HG03342 (cell line): ENCODE results near the gene BDH1.
"Not testable (repeated sequence)": the region's sequence is repeated elsewhere in the genome, so short reads cannot be mapped to it uniquely, and the experiment has no call there.

Source experiments
- ATAC-seq: cut with Tn5 transposase; IDR thresholded peaks from one replicate; pipeline ENCODE4 v1.9.1; 2021; ENCODE audit warnings: mild to moderate bottlenecking, moderate library complexity; ENCODE audit not compliant: unreplicated experiment

BDH1 gene

DNA sequence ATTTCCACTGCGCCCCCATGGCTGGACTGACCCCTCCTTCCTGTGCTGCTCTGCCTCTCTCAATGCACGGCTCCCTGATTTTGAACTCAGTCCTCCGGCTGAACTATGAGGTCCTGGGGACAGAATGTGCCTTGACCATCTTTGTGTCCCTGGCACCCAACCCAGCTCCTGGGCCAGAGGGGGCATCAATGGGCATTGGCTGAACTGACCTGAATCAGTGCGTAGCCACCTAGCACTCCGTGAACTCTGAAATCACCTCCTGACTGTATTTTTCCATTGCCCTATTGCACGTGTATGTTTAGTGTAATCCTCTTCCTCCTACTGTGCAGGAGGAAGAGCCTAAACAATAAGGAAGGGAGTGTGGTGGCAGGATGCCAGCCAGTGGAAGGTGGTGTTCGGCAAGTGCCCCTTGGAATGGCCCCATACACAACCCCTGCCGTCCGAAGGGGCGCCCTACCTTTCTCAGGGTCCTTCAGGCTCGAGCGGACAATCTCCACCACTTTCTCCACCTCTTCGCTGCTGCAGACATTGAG lies 33.5 kb downstream of the BDH1 start:
- no peak for ATAC-seq

DNA sequence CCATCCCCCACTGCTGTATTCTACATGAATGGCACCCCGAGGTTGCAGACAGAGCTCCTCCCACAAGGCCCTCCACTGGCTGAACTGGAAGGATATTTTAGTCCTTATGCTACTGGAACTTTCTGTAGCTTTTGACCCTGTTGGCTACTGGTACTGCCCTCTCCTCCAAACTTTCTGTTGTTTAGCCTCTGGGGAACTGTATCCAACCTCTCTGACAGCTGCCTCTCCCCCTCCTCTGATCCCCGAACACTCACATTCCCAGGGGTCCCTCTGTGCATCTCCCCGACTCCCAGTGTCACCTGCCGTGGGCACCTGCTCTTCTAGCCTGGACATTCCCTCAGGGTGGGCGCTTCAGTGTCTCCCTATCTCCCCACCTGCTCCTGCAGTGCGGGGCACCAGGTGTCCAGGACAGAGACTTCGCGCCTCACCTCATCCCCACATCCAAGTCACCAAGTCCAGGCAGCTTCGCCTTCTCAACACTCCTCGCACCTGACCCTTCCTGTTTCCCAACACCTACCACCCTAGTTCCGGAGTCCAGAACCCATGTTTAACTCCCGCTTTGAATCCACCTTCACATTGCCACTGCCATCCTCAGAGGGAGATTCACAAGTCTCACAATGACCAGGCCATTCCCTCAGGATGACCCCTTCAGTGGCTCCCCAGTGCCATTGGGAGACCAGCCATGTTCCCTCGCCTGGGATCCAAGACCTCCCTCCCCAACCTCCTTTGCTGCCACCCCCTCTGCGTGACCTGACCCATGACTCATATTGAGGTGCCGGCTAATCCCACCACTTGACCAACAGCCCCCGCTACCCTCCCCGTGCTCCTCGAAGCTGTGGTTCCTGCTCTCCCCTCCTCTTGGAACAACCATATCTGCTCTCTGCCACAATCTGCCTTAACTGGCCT lies 34.2 kb downstream of the BDH1 start:
- no peak for ATAC-seq

DNA sequence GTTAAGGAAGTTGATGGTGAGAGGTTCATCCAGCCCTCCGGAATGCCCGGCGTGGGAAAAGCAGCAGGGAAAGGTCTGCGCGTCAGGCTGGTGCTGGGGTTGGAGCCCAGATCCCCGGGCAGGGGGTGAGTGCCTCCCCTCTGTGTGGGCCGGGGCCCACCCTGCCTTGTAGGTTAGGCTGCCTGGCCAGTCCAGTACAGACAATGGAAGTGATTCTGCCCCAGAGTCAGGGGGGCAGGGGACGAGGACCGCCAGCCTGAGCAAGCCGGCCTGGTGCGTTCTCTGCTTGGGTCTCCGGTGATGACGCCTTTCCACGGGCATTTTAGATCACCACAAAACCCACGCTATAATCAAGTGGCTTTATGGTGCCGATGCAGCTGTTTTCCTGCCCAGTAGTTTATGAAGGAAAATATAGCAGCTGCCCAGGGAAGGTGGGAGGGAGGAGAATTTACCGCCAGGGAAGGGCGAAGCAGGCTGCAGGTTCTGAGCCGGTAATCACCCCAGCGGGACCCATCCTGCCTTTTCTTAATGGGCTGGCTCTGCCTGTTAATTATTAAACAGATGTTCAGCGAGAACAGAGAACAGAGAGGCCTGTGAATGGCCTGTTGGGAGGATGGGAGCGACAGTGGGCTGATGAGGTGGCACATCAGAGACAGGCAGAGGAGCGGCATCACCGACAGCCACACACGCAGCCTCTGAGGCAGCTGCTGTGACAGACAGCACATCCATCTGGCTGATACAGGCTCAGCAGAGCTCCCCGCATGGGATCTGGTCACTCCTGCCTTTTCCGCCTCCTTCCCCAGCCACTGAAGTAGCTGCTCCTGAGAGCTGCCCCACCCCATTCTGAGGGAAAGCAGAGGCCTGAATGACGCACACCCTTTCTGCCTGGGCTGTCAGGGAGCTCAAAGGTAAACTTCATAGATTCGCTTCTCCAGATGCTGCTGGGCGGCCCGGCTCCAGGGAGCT lies 35.2 kb downstream of the BDH1 start:
- no peak for ATAC-seq

DNA sequence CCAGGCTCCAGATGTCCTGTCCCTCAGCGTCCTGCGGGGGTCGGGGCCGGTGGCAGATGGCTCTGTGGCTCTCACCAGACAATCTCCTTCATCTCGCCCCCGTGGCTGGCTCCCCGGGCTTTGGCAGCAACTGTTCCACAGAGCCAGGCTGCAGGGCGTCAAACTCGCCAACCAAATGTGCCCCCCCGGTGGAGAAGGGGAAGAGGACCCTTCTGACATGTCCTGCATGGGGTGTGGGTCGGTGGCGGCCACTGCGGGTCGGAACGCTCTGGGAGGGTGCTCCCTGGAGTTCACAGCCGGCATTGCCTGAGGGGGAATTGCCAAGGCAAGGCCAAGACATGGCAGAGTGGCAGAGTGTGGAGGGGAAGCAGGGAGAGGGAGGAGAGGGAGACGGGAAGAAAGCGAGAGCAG lies 36.0 kb downstream of the BDH1 start:
- ATAC-seq: no peak

- no peak for ATAC-seq
Measured at GRCh38 chr3:197518881-197519421, 36.8 kb downstream of the BDH1 start.

GRCh38 chr3:197517922-197518683 lies 37.7 kb downstream of the BDH1 start:
- not testable (repeated sequence) for ATAC-seq

- ATAC-seq: not testable (repeated sequence)
Measured at GRCh38 chr3:197516890-197517606, 38.7 kb downstream of the BDH1 start.

- no peak for ATAC-seq
Measured at GRCh38 chr3:197516517-197516889, 39.3 kb downstream of the BDH1 start.

- ATAC-seq: no peak
Measured at GRCh38 chr3:197514786-197515355, 40.9 kb downstream of the BDH1 start.

DNA sequence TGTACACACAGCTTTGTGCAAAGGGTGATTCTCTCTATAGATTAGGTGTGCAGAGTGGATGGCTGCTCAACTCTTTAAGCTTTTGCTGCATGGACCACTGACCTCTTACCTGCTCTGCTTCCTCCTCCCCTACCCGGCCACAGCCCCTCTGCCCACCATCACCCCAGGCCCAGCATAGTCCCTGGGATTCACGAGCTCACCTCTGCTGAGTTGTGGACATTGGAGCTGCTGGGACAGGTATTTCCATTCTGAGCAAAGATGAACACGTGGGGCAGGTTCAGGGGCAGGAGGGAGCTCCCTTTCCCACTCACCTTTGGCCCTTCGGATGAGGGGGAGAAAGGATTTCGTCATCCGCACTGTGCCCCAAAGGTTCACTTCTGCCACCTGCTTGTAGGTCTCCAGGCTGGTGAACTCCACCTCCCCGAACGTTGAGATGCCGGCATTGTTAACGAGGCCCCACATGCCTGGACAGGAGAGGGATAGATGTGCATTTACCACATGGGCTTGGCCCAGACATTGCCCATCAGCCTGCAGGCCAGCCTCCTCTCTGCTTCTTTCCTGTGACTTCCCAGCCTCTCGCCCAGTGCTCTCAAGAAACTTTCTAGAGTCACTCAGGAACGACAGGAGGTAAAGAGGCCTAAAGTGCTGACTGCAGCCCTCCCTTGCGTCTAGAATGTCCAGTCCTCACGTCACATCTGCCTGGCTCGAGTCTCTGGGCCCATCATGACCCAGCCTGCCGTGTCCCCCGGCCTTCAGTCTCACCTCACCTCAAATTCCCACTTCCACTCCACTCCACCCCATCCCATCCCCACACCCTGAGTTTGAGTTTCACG lies 41.6 kb downstream of the BDH1 start:
- ATAC-seq: no peak

DNA sequence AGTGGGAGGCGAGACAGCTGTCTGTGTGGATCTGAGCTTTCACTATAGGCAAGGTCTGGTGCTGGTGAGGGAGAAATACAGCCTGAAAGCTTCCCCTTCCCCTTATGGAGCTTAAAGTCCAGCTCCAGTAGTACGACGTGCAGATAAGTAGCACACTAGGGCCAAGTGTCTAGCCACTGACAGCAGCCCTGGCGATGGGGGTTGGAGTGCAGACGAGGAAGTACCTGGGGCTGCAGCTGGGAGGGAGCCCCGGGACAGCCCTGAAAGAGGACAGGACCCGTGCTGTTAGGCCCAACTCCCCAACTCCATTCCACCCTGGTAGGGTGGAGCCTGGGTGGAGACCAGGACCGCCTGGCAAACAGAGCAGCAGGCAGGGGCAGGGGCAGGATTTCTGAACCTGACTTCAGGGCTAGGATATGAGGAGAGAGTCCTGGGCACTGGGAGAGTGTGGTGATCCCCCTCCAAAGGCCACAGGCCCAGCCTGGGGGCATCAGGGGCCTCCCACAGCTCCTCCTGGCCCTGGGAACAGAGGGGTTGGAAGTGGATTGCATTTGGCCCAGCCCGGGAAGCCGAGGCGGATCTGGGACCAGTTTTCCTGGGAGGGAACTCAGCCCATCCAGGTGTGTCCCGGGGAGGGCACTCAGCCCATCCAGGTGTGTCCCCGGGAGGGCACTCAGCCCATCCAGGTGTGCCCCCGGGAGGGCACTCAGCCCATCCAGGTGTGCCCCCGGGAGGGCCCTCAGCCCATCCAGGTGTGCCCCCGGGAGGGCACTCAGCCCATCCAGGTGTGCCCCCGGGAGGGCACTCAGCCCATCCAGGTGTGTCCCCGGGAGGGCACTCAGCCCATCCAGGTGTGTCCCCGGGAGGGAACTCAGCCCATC lies 42.8 kb downstream of the BDH1 start:
- no peak for ATAC-seq

DNA sequence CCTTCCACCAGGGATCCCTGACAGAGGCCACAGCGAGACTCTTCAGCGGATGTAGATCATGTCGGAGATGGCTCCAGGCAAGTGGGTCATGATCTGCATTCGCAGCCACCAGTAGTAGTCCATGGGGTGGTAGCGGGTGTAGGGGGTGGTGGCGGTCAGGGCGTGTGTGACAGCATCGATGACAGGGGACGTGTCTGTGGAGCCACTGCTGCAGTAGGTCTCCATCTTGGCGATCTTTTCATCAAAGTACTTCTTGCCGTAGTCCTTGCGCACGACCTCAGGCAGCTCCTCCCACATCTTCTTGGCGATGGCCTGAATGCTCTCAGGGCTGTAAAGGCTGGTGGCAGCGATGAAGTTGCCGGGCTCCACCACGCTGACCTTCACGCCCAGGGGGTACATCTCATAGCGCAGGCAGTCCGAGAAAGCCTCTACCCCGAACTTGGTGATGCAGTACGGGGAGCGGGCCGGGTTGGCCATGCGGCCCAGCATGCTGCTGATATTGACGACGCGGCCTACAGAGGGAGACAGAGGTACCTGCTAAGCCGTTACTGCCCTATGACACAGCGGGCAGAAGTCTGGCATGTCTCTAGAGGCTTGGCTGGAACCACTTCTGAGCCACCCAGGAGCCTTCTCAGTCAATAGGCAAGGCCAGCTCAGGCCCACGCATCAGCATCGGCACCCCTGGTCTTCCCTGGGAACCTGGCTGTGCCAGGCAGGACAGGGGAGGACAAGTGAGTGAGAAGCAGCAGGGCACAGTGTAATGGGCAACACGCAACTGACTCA lies 43.7 kb downstream of the BDH1 start:
- no peak for ATAC-seq

DNA sequence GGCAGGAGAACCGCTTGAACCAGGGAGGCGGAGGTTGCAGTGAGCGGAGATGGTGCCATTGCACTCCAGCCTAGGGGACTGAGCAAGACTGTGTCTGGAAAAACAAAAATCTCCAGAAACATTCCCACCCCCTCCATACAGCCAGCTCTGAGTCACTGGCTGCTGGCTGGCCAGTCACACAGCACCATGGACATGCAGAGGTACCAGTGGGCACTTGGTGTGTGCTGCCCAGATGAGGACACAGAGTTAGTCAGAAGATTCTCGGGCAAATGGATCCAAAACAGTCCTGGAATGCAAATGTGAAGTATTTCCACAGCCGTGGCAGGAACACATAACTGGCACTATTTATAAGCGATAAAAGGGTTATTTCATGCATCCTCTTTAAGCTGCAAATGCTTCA lies 44.6 kb downstream of the BDH1 start:
- no peak for ATAC-seq

DNA sequence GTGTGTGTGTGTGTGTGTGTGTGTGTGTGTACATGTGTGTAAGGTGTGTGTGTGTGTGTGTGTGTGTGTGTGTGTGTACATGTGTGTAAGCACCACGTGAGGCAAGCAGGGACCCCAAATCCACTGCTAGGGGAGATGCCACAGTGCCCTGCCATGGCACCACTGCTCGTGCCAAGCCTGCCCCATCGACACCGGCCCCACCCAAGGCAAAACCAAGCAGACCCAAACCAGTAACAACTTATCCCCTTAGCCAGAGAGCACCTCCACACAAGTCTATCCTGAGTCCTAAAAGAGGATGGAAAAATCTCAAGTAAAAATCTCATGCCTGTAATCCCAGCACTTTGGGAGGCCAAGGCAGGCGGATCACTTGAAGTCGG lies 45.1 kb downstream of the BDH1 start:
- no peak for ATAC-seq

DNA sequence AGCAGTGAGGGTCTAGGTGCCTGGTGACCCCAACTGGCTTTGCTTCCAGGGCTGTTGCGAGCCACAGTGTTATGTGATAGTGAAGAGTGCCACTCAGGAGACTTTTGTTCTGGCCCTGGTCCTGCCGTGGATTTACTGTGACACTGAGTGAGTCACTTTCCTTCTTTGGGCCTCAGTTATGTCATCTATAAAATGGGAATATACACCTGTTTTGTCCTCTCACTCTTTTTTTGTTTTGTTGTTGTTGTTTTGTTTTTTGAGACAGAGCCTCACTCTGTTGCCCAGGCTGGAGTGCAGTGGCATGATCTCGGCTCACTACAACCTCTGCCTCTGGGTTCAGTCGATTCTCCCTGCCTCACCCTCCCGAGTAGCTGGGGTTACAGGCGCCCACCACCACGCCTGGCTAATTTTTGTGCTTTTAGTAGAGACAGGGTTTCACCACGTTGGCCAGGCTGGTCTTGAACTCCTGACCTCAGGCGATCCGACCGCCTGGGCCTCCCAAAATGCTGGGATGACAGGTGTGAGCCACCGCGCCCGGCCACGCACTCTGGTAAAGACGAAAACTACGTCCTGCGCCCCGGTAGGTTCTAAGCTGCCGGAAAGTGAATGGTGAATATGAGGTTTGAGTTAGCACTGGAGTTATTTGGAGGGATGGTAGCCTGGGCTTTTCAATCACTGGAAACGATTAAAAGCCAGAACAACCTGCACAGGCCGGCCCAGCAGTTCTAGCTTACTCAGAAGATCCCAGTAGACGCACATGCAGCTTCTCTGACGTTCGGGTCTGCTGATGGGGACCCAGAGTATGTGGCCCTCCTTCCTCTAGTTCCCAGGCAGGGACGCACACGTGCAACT lies 46.6 kb downstream of the BDH1 start:
- no peak for ATAC-seq

- no peak for ATAC-seq
Measured at GRCh38 chr3:197508461-197508860, 47.3 kb downstream of the BDH1 start.
